H7 (cell line): ENCODE data around the gene SDF4. TPM values are rescaled to one million over a fixed set of nuclear protein-coding genes. Genes with fewer than 3 reads are reported as not detected.
"Not testable (repeated sequence)": the region's sequence is repeated elsewhere in the genome, so short reads cannot be mapped to it uniquely, and the experiment has no call there.

ENCODE experiments used
- DNase-seq: peaks from one replicate; pipeline ENCODE4 v3.0.0; 2012
- H3K27me3 ChIP-seq: 2 replicates; pipeline ENCODE4 v1.6.0; 2011; ENCODE audit warnings: mild to moderate bottlenecking, low read length; ENCODE audit not compliant: control insufficient read depth, insufficient read depth
- H3K36me3 ChIP-seq: replicated peaks from 2 replicates; pipeline ENCODE4 v1.5.1; 2011; ENCODE audit warnings: low read length; ENCODE audit not compliant: control insufficient read depth, insufficient read depth
- H3K4me3 ChIP-seq: 2 replicates; pipeline ENCODE4 v1.5.1; 2011; ENCODE audit warnings: low read depth, mild to moderate bottlenecking, control low read depth, low read length, moderate library complexity; ENCODE audit not compliant: insufficient read depth
- total RNA-seq: library from RNA; depleted of rRNA; stranded (reverse); fragments of >200 nt; shearing (Covaris generic); gene quantifications from 2 replicates; pipeline ENCODE4 v1.2.3, GENCODE V29; 2014

Gene SDF4
- total RNA-seq, 1 experiment from 2014 or later, result 127 TPM

DNA sequence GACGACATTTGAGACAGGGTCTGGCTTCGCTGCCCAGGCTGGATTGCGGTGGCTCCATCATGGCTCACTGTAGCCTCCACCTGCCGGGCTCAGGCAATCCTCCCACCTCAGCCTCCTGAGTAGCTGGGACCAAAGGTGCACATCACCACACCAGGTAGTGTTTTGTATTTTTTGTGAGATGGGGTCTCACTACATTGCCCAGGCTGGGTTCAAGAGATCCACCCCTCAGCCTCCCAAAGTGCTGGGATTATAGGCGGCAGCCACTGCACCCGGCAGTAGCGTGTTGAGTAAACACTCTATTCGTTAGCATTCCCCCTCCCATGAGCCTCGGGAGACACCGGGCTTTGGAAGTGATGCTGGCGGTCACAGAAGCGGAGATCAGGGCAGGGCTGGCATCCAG, 21.5 kb upstream of the SDF4 start:
- Histone ChIP-seq H3K36me3 (peaks cover 5% of the 10 kb centered on the region), H3K27me3 (no peaks in the 10 kb centered on the region), H3K4me3 (no peak overlapping the region)
- no peak for DNase-seq

DNA sequence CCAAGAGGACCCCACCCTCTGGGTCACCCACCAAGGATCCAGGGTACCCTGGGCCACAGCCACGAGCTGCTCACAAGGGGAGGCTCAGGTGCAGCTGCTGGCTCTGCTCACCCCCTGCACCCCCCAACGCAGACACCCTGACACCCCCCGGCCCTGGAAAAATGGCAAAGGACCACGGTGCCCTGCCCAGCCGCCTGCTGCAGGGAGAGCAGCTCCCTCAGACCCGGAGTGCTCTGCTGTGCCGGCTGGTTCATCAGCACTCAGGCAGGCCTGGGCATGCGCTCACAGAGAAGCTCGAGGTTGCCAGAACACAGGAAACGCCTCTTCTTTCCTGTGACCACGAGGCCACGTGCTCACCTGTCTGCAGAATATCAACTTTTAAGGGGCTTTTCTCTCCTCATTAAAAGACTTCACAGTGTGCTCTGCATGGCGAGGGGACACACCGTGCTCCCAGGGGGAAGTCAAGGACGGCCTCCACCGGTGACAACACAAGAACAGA, 19.0 kb upstream of the SDF4 start:
- H3K4me3 ChIP-seq, result no peak overlapping the region
- no peaks in the 10 kb centered on the region for H3K27me3 ChIP-seq
- DNase-seq, result no peak
- H3K36me3 ChIP-seq, result peaks cover 5% of the 10 kb centered on the region

DNA sequence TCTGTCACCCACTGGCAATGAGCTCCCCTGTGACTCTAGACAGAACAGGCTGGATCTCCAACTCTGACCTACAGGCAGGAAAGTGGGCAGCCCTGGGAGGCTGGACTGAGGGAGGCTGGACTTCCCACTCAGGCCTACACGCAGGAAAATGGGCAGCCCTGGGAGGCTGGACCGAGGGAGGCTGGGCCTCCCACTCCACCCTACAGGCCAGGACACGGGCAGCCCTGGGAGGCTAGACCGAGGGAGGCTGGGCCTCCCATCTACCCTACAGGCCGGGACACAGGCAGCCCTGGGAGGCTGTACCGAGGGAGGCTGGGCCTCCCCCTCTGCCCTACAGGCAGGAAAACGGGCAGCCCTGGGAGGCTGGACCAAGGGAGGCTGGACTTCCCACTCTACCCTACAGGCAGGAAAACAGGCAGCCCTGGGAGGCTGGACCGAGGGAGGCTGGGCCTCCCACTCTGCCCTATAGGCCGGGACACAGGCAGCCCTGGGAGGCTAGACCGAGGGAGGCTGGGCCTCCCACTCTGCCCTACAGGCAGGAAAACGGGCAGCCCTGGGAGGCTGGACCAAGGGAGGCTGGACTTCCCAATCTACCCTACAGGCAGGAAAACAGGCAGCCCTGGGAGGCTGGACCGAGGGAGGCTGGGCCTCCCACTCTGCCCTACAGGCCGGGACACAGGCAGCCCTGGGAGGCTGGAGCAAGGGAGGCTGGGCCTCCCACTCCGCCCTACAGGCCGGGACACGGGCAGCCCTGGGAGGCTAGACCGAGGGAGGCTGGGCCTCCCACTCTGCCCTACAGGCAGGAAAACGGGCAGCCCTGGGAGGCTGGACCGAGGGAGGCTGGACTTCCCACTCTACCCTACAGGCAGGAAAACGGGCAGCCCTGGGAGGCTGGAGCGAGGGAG, 16.5 kb upstream of the SDF4 start:
- H3K36me3 ChIP-seq, DNase-seq, H3K27me3 ChIP-seq, H3K4me3 ChIP-seq: not testable (repeated sequence)

DNA sequence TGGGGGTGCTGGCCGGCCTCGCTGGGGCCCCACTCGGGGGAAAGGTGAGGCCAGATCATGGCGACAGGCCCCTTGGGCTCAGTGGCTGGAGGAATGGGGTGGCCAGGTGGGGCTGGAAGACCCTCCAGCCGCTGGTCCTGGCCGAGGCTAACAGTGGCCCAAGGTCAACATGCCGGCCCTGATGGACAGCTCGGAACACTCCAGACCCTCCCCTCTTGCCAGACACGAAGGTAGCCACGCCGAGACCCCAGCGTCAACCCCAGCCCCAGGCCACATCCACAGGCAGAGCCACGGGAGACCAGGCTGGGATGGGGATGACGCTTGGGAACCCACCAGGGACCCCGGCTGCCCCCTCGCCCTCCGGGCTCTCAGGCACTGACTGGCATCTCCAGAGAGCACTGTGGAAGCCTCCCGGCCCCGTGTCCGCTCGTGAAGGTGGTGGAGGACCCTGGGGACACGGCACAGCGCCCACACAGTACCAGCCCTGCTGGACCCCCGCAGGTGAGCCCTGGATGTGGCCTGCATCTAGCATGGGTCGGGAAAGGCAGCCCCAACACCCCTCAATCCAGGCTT, 15.6 kb upstream of the SDF4 start:
- H3K4me3 ChIP-seq, result no peak overlapping the region
- H3K27me3 ChIP-seq, result no peaks in the 10 kb centered on the region
- peaks cover under 1% of the 10 kb centered on the region; the same call in 1 of the 2 replicates for H3K36me3 ChIP-seq
- no peak for DNase-seq

DNA sequence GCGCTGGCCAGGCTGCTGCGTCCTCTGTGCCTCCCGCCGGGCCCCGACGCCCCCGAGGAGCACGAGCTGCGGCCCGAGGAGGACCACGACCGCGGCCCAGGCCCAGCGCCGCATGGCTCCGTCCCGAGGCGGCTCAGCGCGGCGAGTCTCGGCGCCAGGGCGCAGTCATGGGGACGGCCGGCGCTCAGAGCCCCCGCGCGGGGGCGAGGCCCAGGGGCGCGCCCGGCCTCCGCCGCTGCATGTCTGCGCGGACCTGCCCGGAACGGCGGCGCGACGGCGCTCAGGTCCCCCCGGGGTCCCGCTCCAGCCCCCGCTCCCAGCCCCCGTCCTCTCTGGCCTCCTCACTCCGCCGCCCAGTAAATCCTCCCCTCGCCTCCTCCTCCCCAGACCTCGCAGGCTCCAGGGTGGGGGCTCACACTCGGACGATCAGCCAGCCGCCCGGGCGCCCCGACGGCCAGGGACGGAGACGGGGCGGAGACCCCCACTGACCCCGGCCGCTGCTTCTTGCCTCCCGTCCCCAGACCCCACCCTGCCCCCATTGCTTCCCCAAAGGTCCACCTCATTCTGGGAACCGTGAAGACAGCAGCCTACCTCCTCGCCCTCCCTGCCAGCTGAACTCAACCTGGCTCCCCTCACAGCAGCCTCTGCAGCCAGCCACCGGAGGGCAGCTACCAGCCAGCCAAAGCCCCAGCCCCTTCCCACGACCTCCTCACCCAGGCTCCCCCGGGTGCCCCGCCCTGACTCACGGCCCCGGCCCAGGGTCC, 15.0 kb upstream of the SDF4 start, which contains the start of gene C1QTNF12:
Gene C1QTNF12, minus strand, starts transcription at position 146 of the 764 bp plus-strand sequence. Its CDS starts 32 bp downstream, at position 114.
- Histone ChIP-seq H3K36me3 (no peaks in the 10 kb centered on the region), H3K27me3 (no peaks in the 10 kb centered on the region), H3K4me3 (no peak within 1 kb of the TSS; the same call in 1 of the 2 replicates)
- DNase-seq, result peak; percentile 92

DNA sequence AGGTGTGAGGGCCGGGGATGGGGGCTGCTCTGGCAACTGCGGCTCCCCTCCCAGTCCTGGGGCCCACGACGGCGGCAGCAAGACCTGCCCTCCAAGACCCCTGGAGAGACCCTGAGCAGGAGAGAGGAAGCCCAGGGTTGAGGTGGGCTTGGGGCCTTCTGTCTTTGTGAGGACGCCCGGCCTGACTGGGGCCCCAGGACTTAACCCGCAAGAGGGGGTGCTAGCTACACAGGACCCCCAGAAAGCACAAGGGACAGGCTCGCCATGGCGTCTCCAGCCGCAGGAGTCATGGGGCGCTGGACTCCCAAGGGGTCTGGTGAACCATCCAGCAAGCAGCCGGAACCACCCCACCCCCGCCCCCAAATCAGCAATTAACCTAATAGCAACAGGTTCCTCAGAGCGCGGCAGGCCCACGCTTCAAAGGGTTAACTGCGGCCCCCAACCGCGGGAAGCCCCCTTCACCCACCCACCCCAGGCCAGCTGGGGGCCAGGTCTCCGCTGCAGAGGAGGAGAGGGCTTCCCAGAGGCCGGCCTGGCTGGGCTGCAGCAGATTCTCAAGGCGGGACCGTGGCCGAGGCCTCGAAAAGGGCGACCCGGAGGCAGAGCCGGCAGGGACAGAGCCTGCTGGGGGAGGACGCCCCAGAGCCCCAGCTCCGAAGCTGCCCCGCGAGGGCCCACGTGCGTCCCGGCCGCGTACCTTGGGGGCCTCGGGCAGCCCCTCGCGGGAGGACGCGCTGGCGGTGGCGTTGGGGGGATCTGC, 14.2 kb upstream of the SDF4 start:
- H3K27me3 ChIP-seq, result no peaks in the 10 kb centered on the region
- DNase-seq, result peak; percentile 86
- H3K36me3 ChIP-seq, result no peaks in the 10 kb centered on the region
- no peak overlapping the region for H3K4me3 ChIP-seq

DNA sequence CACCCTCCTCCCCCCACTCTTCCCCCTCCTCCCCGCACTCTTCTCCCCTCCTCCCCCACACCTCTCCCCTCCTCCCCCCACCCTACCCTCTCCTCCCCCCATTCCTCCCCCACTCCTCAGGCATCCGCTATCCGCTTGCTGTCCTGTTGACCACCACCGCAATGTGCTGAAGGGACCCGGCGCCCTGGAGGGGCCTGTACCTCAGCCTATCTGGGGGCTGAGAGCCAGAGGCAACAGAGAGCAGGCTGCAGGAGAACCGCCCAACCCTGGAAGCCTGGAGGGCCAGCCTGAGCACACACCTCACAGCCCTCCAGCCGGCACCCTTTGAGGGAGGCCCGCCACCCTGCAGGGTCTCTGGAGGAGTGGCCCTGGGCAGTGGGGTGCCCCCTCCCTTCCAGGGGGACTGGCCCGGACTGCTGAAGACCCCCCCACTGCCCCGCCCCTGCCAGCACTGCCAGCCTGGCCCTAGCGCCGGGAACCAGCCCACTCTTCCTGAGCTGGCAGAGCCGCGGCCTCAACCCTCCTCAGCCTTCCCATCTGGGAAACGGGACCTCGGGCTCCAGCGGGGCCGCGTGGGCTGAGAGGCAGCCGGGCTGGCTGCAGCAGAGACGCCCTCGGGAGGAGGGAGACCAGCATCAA, 13.5 kb upstream of the SDF4 start:
- no peak overlapping the region for H3K4me3 ChIP-seq
- DNase-seq, result no peak
- H3K27me3 ChIP-seq, result no peaks in the 10 kb centered on the region
- H3K36me3 ChIP-seq, result no peaks in the 10 kb centered on the region

DNA sequence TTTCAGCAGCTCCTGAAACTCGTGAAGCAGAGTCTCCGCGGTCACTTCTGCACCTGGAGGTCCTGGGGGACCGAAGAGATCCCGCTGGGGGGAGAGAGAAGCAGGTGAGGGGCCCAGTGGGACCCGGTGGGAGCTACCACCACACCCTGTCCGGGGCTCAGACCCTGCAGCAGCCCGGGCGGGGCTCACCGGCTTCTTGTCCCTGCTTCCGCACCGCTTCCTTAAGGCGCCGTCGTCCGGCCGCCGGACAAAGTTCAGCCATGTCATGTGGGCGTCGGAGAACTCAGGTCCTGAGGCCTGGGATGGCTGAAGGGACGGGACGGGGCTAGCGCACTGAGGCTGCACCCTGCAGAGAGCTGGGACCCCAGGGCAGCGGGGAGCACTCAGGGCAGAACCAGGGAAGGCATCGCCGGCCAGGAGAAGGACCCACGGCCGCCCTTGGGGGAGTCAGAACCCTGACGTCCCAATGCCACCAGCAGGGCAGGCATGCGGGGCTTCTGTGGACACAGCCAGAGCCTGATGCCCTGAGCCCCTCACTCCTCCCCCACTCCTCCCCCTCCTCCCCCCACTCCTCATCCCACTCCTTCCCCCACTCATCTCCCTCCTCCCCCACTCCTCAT, 12.5 kb upstream of the SDF4 start:
- DNase-seq, result no peak
- Histone ChIP-seq H3K36me3 (no peaks in the 10 kb centered on the region), H3K27me3 (no peaks in the 10 kb centered on the region), H3K4me3 (no peak overlapping the region)

DNA sequence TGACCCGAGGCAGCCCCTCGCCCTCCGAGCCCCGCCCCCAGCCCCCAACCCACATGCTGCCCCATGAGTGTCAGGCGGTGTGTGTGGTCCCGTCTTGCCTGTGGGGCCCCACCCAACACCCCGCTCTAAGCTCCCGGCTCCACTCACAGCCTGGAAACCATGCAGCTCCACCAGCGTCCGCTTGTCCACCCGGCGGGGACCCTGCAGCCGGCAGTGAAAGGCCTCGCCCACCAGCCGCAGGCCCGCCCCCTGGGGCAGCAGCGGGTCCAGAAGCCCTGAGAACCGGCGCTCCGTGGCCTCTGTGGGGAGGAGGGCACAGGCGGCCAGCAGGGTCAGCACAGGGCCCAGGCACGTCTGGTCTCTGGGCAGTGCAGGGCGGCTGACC, 12.0 kb upstream of the SDF4 start:
- no peaks in the 10 kb centered on the region for H3K36me3 ChIP-seq
- DNase-seq, result no peak
- no peaks in the 10 kb centered on the region for H3K27me3 ChIP-seq
- H3K4me3 ChIP-seq, result no peak overlapping the region

DNA sequence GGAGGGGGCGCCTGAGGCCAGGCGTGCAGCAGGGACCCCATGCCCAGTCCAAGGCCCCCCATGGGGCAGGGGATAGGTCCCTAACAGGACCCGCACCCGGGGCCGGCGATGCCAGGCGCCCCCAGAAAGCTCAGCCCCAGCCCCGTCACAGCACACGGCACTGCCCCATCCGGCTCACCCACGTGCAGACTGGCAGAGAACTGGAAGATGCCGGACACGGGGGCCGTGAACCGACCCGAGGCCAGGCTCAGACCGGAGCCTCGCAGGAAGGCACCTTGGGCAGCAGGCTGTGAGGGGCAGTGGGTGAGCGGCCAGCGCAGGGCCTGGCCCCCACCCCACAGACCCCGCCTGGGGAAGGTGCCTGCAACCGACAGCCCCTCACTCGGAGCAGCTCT, 11.5 kb upstream of the SDF4 start:
- no peak overlapping the region for H3K4me3 ChIP-seq
- H3K27me3 ChIP-seq, result no peaks in the 10 kb centered on the region
- no peak for DNase-seq
- no peaks in the 10 kb centered on the region for H3K36me3 ChIP-seq

DNA sequence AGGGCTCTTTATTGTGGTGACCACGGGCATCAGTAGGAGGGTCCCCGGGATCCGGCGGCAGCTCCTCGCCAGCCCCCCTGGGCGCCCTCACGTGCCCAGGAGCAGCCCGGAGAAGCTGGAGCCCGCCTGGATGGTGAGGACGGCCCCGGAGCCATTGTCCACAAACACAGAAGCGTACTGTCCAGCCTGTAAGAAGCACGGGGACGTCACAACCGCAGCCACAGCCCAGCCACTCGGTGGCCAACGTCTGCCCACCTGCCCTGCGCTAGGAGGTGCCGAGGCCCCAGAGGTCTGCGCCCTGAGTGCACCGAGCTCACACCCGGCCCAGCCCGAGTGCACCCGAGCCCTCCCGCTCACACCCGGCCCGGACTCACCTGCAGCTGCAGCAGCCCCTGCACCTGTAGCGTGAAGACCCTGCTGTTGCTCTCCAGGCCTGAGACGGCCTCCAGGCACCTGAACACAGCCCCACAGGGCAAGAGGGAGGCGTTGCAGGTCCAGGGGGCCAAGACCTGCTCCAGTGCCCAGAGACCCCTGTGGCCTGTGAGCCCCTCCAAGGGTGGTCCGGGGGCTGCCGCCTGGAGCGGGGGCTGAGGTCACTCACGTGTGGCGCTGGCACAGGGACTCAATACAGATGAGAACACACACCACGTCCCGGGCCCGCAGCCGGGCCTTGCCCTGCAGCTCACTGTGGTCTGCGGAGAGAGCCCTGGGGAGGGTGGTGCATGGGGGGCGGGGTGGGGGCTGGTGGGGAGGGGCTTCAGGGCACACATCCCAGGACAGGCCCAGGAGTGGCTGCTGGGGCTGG, 10.9 kb upstream of the SDF4 start:
- no peak for DNase-seq
- no peak overlapping the region for H3K4me3 ChIP-seq
- no peaks in the 10 kb centered on the region for H3K36me3 ChIP-seq
- H3K27me3 ChIP-seq, result no peaks in the 10 kb centered on the region

DNA sequence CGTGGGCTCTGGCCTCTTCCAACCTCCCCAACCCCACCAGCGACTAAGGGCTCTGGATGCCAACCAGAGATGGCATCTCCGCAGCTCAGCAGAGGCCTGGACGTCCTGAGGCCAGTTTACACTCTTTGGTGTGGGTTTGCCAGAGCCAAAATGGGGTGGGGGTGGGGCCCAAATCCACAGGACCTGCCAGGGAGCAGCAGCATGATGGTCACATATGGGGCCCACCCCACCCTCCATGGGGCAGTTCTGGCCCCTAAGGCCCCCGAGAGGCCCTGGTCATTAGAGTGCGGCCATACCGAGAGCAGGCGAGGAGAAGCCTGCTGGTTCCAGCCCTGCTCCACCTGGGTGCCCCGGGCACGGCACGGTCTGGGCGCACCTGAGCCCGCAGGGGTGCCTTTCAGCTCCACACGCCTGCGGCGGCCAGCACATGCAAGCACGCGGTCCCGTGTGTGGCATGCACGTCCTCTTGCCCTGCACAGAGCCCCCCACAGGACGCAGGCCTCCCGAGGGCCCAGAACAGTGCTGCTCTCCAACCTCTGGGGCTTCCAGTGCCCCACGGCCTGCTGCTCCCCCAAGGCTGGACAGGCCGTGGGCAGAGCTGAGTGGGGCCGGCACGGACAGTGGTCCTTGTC, 9.9 kb upstream of the SDF4 start:
- Histone ChIP-seq H3K36me3 (no peaks in the 10 kb centered on the region), H3K27me3 (no peaks in the 10 kb centered on the region), H3K4me3 (no peak overlapping the region)
- no peak for DNase-seq
